H9 (cell line): ENCODE measurements around the gene RNF125. TPM values are rescaled to one million over a fixed set of nuclear protein-coding genes. Genes with fewer than 3 reads are reported as not detected.

Experiments used
- DNase-seq: peaks from one replicate; pipeline ENCODE4 v3.0.0-alpha.2; 2017
- H2AFZ ChIP-seq: one replicate; pipeline ENCODE4 v1.6.1; 2013; ENCODE audit warnings: mild to moderate bottlenecking, low read length, control low read depth, moderate library complexity
- H2AK5ac ChIP-seq: 2 replicates; pipeline ENCODE4 v1.6.1; 2013; ENCODE audit warnings: low read length, control low read depth, mixed read lengths; ENCODE audit not compliant: insufficient read length
- H2BK120ac ChIP-seq: one replicate; pipeline ENCODE4 v1.6.1; 2013; ENCODE audit warnings: low read depth, mild to moderate bottlenecking, low read length, control low read depth, inconsistent platforms; ENCODE audit not compliant: poor library complexity, severe bottlenecking
- H2BK12ac ChIP-seq: 2 replicates; pipeline ENCODE4 v1.6.1; 2013; ENCODE audit warnings: low read length, control low read depth, mixed read lengths, low read depth; ENCODE audit not compliant: insufficient read length
- H2BK15ac ChIP-seq: 2 replicates; pipeline ENCODE4 v1.6.1; 2013; ENCODE audit warnings: low read depth, low read length, control low read depth
- H2BK20ac ChIP-seq: one replicate; pipeline ENCODE4 v1.6.1; 2013; ENCODE audit warnings: low read depth, mild to moderate bottlenecking, low read length, control low read depth, inconsistent platforms; ENCODE audit not compliant: poor library complexity, severe bottlenecking
- H2BK5ac ChIP-seq: 2 replicates; pipeline ENCODE4 v1.6.1; 2013; ENCODE audit warnings: low read length, control low read depth, mixed read lengths; ENCODE audit not compliant: insufficient read length
- H3K14ac ChIP-seq: 2 replicates; pipeline ENCODE4 v1.6.1; 2013; ENCODE audit warnings: low read length, control low read depth; ENCODE audit not compliant: insufficient read depth
- H3K18ac ChIP-seq: 2 replicates; pipeline ENCODE4 v1.6.1; 2013; ENCODE audit warnings: low read depth, mild to moderate bottlenecking, mixed read lengths, low read length, control low read depth; ENCODE audit not compliant: insufficient read length
- H3K23ac ChIP-seq: 2 replicates; pipeline ENCODE4 v1.6.1; 2013; ENCODE audit warnings: low read length, control low read depth, mixed read lengths, low read depth; ENCODE audit not compliant: insufficient read length
- H3K23me2 ChIP-seq: 2 replicates; pipeline ENCODE4 v1.6.1; 2013; ENCODE audit warnings: low read depth, mild to moderate bottlenecking, mixed read lengths, low read length, control low read depth; ENCODE audit not compliant: insufficient read length, poor library complexity, severe bottlenecking
- H3K27ac ChIP-seq: 2 replicates; pipeline ENCODE4 v1.5.1; 2013; ENCODE audit warnings: low read length, control low read depth, mixed read lengths, low read depth; ENCODE audit not compliant: insufficient read length
- H3K27me3 ChIP-seq: 2 replicates; pipeline ENCODE4 v1.6.1; 2013; ENCODE audit warnings: low read length, control low read depth, inconsistent platforms; ENCODE audit not compliant: insufficient read depth
- H3K4ac ChIP-seq: 2 replicates; pipeline ENCODE4 v1.6.1; 2013; ENCODE audit warnings: low read depth, mild to moderate bottlenecking, control low read depth, inconsistent platforms, low read length, moderate library complexity
- H3K4me1 ChIP-seq: 2 replicates; pipeline ENCODE4 v1.6.1; 2013; ENCODE audit warnings: low read length, control low read depth, inconsistent platforms; ENCODE audit not compliant: insufficient read depth
- H3K4me2 ChIP-seq: 2 replicates; pipeline ENCODE4 v1.6.1; 2013; ENCODE audit warnings: low read length, control low read depth, mixed read lengths; ENCODE audit not compliant: insufficient read length, insufficient read depth
- H3K56ac ChIP-seq: 2 replicates; pipeline ENCODE4 v1.6.1; 2013; ENCODE audit warnings: low read depth, mild to moderate bottlenecking, mixed read lengths, low read length, control low read depth; ENCODE audit not compliant: insufficient read length
- H3K79me1 ChIP-seq: 2 replicates; pipeline ENCODE4 v1.6.1; 2013; ENCODE audit warnings: low read depth, mild to moderate bottlenecking, moderate library complexity, low read length, control low read depth, inconsistent platforms; ENCODE audit not compliant: insufficient read depth, poor library complexity, severe bottlenecking
- H3K79me2 ChIP-seq: 2 replicates; pipeline ENCODE4 v1.6.1; 2013; ENCODE audit warnings: low read length, control low read depth, inconsistent platforms; ENCODE audit not compliant: insufficient read depth
- H3K9ac ChIP-seq: 2 replicates; pipeline ENCODE4 v1.6.1; 2013; ENCODE audit warnings: low read length, control low read depth, mixed read lengths; ENCODE audit not compliant: insufficient read length; ENCODE audit errors: extremely low read depth
- H3K9me3 ChIP-seq: one replicate; pipeline ENCODE4 v1.6.1; 2013; ENCODE audit warnings: low read depth, low read length, inconsistent platforms; ENCODE audit not compliant: control insufficient read depth
- H3T11ph ChIP-seq: one replicate; pipeline ENCODE4 v1.6.1; 2013; ENCODE audit warnings: mild to moderate bottlenecking, low read length, control low read depth, inconsistent platforms
- H4K20me1 ChIP-seq: one replicate; pipeline ENCODE4 v1.6.1; 2013; ENCODE audit not compliant: control insufficient read depth, insufficient read length, insufficient read depth
- H4K5ac ChIP-seq: 2 replicates; pipeline ENCODE4 v1.6.1; 2013; ENCODE audit warnings: low read depth, mild to moderate bottlenecking, mixed read lengths, low read length, control low read depth; ENCODE audit not compliant: insufficient read length
- H4K8ac ChIP-seq: replicated peaks from 2 replicates; pipeline ENCODE4 v1.6.1; 2013; ENCODE audit warnings: low read length, control low read depth, mixed read lengths, low read depth; ENCODE audit not compliant: insufficient read length
- H4K91ac ChIP-seq: 2 replicates; pipeline ENCODE4 v1.6.1; 2013; ENCODE audit warnings: low read depth, mild to moderate bottlenecking, moderate library complexity, mixed read lengths, low read length, control low read depth; ENCODE audit not compliant: insufficient read length
- H3K27ac Mint-ChIP-seq, 3 experiments: 2 replicates in 2 of 3; 3 replicates in 1 of 3; pipeline ENCODE4 v1.8.0; 2020 to 2021; ENCODE audit warnings: mixed read lengths in 3 of 3, mild to moderate bottlenecking in 1 of 3, moderate library complexity in 1 of 3
- H3K27me3 Mint-ChIP-seq: 2 replicates; pipeline ENCODE4 v1.8.0; 2021; ENCODE audit warnings: low read depth, mild to moderate bottlenecking, moderate library complexity, mixed read lengths
- H3K36me3 Mint-ChIP-seq, 3 experiments: 2 replicates in 2 of 3; 3 replicates in 1 of 3; pipeline ENCODE4 v1.8.0; 2020 to 2021; ENCODE audit warnings: low read depth in 3 of 3, mixed read lengths in 3 of 3; ENCODE audit not compliant: insufficient read depth in 1 of 3
- H3K4me1 Mint-ChIP-seq, 2 experiments: 2 replicates each; pipeline ENCODE4 v1.8.0; 2020; ENCODE audit warnings: mixed read lengths in 2 of 2
- H3K4me3 Mint-ChIP-seq, 2 experiments: 2 replicates in 1 of 2; 3 replicates in 1 of 2; pipeline ENCODE4 v1.8.0; 2020 to 2021; ENCODE audit warnings: mild to moderate bottlenecking in 2 of 2, mixed read lengths in 2 of 2, moderate library complexity in 1 of 2
- H3K9me3 Mint-ChIP-seq, 2 experiments: 2 replicates in 1 of 2; 3 replicates in 1 of 2; pipeline ENCODE4 v1.8.0; 2020; ENCODE audit warnings: mild to moderate bottlenecking in 2 of 2, mixed read lengths in 2 of 2, moderate library complexity in 1 of 2
- CTCF ChIP-seq: fragments of 200-600 bp; sonication (generic); conservative IDR thresholded peaks from 3 replicates; pipeline ENCODE4 v1.8.0; 2021; ENCODE audit warnings: antibody characterized with exemption, mild to moderate bottlenecking
- WGBS: extraction: QIAGEN DNeasy Blood & Tissue Kit; methylation state at CpG from one replicate; pipeline ENCODE4 v1.1.7; 2013; ENCODE audit warnings: missing lambda C conversion rate, low lambda C conversion rate, mixed read lengths; ENCODE audit not compliant: insufficient read length; ENCODE audit errors: extremely low coverage; 5-methylcytosine and 5-hydroxymethylcytosine counted together
- total RNA-seq: library from RNA; stranded (reverse); gene quantifications from 2 replicates; pipeline ENCODE4 v1.2.1, GENCODE V29; 2021

The RNF125 gene
- total RNA-seq, 1 experiment from 2014 or later, result 8.3 TPM

GRCh38 chr18:32037616-32038015 is 19.0 kb downstream of the RNF125 start:
- Mint-ChIP-seq H3K27ac (no peak overlapping the region), H3K27me3 (no peaks in the 10 kb centered on the region), H3K36me3 (peaks cover 19 to 30% (median 22%) of the 10 kb centered on the region in 3 experiments), H3K9me3 (no peaks in the 10 kb centered on the region), H3K4me1 (no peaks in the 10 kb centered on the region), H3K4me3 (no peak overlapping the region)
- no peak for TF ChIP-seq CTCF
- Histone ChIP-seq H3K79me2 (no peaks in the 10 kb centered on the region), H3K27me3 (no peaks in the 10 kb centered on the region), H2BK12ac (no peak overlapping the region), H2AFZ (no peak overlapping the region), H3K4ac (no peak overlapping the region), H3K9ac (no peak overlapping the region), H4K5ac (no peak overlapping the region), H3K4me2 (no peak overlapping the region), H2BK120ac (no peak overlapping the region), H3T11ph (no peak overlapping the region), H3K56ac (no peak overlapping the region), H3K79me1 (no peaks in the 10 kb centered on the region), H4K91ac (no peak overlapping the region), H3K9me3 (no peaks in the 10 kb centered on the region), H3K27ac (no peak overlapping the region), H4K20me1 (no peaks in the 10 kb centered on the region), H3K18ac (no peak overlapping the region), H2BK15ac (no peak overlapping the region), H2AK5ac (no peak overlapping the region), H3K14ac (no peak overlapping the region), H3K23ac (no peak overlapping the region), H2BK20ac (no peak overlapping the region), H2BK5ac (no peak overlapping the region), H4K8ac (no peak overlapping the region), H3K4me1 (no peaks in the 10 kb centered on the region), H3K23me2 (no peaks in the 10 kb centered on the region)
- no peak for DNase-seq
- no CpG with 5 or more reads among the region's 10 CpGs for WGBS
